ENCODE data around the gene CROCC.
"Not testable (repeated sequence)": the region's sequence is repeated elsewhere in the genome, so short reads cannot be mapped to it uniquely, and the experiment has no call there.

Gene CROCC

DNA sequence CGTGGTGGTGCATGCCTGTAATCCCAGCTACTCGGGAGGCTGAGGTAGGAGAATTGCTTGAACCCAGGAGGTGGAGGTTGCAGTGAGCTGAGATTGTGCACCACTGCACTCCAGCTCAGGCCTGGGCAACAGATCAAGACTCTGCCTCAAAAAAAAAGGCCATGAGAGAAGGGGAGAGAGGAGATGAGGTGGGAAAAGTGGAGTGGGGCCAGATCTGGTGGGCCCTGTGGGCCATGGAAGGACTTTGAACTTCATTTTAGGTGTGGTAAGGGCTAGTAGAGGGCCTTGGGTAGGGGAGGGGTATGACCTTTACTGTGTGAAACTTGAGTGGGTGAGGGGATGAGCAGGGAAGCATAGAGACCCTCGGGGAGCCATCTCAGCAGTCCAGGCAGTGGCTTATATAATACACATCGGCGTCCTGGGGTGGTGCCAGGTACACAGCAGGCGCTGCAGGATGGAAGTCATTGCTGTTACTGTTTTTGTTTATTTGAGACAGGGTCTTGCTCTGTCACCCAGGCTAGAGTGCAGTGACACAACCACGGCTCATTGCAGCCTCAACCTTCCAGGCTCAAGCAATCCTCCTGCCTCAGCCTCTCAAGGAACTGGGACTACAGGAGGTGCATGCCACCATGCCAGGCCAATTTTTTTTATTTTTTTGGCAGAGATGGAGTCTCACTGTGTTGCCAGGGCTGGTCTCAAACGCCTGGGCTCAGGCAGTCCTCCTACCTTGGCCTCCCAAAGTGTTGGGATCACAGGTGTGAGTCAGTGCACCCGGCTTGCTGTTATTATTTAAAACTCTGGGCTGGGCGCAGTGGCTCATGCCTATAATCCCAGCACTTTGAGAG, 5.5 kb upstream of the CROCC start:
- DNase-seq = not testable (repeated sequence)

DNA sequence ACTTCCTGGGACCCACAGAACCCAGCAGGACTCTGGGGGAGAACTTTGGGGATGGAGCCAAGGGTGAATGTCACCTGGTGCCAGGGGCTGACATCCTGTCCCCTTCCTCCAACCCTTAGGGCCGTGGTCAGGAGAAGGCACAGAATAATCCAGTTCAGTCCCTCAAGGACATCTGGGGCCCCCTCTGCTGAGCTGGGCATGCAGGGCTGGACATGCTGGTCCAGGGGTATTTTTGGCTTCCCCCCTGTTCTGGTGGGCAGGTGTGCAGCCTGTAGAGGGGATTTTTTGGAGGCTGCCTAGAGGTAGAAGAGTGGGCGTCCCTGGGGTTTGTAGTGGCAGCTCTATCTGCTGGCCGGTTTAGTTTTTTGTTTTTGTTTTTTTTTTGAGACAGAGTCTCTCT, 3.4 kb upstream of the CROCC start:
- no peak for DNase-seq

DNA sequence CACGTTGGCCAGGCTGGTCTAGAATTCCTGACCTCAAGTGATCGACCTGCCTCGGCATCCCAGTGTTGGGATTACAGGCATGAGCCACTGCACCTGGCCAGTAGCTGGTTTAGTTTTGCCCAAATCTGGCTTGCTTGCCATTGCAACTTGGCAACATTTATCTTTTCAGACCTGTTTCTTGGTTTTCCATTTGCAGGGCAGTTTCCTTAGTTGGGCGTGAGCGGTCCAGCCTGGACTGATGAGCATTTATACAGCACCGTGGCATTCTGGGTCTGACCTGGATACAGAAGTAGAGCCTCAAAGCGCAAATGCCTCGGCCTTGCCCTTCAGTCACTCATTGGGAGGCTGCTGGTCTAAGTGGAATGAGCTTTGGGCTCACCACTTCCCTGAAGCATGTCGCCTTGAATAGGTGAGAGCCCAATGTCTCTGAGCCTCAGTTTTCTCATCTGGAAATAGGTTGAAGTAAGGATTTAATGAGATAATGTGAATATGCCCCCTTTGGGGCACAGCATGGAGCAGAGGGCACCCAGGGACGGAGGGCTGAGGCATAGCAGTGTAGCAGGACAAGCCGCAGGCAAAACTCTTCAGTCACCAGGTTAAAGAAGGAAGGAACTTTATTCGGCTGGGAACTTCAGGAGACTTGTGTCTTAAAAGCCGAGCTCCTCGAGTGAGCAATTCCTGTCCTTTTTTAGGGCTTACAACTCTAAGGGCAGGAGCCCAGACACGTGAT, 2.6 kb upstream of the CROCC start:
- DNase-seq = not testable (repeated sequence)

DNA sequence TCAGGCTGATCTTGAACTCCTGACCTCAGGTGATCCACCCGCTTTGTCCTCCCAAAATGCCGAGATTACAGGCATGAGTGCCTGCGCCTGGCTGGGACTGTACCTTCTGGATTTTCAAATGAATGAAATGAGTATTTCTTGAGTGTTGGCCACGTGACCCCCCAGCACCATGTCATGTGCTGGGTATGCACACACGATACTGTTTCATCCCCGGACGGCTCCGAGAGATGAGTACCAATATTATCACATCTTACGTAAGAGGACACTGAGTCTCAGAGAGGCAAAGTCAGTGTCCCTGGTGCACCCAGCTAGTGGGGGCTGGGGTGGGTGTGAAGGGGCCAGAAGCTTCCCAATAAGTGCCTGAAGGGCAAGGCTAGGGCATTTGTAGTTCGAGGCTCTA, 780 bp upstream of the CROCC start:
- no peak for DNase-seq

DNA sequence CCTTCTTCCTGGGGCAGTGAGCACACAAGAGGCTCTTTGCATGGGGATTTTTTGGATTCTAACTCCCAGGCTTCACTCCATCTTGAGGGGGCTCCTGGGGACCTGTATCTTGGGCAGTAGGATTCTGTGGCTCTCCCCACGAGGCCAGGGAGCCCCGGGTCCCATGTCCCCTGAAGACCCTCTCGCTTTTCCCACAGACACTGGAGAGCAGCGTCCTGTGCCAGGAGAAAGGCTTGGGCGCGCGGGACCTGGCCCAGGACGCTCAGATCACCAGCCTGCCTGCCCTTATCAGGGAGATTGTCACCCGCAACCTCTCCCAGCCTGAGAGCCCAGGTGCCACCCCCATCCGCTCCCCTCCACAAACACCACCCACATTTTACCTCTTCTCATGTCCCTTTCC, 735 bp downstream of the CROCC start:
- DNase-seq = no peak

DNA sequence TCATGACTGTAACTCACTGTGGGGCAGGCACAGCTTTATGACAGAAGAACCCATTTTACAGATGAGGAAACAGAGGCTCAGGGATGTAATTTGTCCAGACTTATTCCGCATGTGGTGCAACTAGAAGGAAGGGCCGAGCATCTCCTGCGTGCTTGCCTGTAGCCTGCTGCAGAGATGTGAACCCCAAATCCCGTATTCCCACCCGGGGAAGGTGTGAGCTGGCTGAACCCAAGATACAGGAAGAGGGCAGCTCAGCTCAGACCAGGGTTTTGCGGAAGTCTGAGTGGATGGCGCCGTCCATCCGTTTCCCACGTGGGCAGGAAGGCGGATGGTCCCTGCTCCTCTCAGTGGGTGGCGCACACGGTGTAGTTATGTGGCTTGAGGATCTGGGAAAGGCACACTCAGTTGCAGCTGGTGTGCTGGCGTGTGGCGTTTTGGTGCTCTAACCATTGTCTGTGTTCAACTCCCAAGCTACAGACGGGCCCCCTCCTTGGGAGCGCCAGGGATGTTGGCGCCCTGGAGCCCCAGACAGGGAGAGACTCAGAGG, 1.2 kb downstream of the CROCC start:
- DNase-seq = no peak

DNA sequence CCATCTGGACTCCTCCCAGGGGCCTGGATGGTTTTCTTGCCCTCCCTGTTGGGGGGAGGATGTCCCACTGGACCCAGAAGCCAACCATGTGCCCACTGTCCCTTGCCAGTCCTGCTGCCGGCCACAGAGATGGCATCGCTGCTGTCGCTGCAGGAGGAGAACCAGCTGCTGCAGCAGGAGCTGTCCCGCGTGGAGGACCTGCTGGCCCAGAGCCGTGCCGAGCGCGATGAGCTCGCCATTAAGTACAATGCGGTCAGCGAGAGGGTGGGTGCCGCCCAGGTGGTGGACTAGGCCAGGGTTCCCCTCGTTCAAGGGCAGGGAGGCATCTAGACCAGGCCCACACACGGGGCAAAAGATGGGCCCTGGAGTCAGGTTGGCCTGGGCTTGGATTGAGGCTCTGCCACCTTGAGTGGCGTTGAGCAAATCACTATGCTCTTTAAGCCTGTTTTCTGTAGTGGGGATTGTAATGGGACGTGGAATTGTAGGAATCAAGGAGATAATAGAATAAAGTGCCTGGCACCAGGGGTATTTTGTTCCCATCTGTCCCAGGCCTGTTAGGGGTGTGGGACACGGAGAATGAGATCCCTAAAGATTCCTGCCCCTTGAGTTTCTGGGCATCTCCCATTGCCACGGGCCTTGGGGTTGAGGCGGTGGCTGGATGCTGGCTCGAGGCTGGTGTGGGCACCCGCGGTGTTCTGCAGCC, 2.6 kb downstream of the CROCC start:
- no peak for DNase-seq

DNA sequence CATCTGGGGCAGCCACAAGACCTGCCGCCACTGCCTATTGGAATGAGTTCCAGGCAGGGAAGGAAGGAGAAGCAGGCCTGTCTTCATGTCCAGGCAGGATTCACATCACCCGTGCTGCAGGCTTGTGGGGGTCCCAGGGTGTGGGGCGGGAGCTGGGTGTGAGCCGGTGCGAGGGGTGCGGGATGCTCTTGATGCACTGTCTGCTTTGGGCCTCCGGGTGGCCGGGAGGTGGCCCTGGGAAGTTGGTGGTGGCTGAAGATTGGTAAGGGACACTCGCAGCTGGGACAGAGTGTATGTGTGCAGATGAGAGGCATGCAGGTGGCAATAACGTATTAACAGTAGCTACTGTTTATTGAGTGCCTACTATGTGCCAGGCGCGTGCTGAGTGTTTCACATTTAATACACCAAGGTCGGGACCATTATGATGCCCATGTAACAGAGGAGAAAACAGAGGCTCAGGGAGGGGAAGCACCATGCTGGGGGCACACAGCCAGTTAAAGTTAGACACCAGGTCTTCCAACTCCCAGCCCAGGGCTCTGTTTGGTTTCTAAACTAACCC, 3.3 kb downstream of the CROCC start:
- DNase-seq = no peak

DNA sequence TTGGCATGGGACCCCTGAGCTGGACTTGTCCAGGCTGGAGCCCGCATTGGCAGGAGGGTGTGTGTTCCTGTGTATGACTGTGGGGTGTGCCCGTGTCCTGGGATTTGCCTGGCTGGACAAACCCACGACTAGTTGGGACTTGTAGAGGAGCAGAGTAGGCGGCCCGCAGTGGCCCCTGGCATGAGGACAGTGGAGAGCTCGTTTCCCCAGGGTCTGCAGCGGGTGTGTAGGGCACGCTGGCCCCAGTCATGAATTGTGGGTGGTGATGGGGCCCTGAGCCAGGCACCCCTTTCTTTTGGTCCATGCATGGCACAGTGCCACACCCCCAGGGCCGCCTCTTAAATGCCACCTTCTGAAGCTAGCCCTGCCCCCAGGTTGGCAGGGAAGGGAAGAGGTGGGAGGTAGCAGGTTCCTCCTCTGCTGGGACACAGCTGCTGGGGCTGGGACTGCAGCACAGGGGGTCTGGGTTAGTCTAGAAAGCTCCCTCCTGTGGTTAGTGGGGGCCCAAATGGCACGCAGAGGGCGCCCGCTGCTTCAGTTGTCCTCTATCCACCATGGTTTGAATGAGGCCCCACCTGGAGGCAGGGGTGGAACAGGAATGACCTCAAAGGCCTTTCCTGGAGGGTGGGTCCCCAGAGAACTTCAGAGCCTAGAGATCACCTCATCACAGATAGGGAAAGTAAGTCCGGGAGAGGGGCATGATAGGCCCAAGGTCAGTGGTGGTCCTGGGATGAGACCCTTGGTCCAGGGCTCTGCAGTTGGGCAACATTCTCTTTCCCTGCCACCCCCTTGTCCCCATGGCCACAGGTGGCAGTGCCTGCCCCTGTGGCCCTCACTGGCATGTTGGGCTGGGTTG, 4.1 kb downstream of the CROCC start:
- DNase-seq = no peak

DNA sequence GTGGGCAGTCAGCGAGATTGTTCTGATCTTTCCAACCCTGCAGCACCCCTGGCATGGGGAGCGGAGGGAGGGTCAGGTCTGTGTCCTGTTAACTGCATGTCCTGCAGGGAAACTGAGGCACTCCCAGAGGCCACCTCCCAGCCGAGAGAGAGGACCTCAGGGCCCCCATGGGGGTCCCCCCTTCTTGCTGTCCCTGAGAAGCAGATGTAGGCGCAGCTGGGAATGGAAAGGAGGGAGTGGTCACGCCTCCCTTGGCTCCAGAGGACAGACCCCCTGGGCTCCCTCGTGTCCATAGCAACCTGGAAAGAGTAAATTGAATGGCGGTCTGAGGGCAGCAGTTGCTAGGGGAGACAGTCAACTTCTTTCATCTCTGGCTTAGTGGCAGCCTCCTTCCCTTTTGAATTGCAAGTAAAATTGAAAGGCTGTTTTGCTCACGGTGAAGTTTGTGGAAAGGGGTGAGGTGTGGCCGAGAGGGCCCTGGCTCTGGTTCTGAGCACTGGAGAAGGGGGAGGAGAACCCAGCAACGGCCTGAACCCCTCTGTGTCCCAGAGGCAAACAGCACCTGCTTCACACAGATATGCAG, 4.9 kb downstream of the CROCC start:
- DNase-seq = no peak

DNA sequence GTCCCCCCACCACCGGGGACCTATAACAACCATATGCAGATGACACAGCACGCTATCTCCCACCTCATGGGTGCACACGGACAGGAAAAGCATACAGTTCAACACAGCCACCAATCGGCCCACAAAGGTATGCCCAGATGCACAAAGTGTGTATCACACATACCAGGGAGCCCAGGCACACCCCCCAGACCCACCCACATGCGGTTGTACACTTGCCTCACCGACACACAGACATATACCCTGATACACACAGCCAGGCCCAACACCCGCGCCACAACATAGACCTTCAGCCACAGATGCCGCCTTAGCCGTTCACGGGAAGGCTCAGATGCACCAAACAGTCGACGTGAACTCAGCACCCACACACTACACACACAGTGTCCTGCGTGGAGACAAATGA, 5.5 kb downstream of the CROCC start:
- no peak for DNase-seq

DNA sequence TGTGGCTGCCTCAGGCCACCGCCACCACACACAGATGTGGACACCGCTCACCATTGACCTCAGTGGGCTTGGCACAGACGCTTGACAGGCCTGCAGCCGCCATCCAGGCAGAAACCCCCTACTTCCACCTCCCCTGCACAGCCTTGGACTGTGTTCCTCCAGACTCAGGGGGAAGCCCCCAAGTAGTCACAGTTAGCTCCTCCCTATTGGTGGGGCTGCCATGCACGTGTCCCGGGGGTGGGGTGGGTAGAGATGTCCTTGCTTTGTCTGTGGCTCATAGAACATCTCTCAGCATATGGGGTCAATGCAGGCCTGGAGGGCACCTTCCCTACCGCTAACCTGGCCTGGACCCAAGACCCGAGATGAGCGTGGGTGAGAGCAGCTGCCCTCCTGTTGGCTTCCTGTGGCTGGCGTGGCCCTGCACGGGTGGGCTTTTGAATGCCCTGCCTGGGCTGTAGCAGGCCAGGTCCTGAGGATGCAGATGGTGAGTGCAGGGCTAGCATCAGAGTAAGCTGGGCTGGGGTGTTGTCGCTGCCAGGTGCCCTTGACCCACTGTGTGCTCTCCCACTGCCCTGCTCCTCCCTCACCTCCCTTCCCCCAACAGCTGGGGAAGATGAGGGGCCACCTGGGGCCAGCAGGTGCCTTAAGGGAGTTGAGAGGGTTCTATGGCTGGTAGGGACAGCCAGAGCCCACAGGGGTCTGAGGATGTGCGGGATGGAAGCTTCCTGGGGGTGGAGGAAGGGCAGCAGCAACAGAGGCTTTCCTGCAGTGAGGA, 6.2 kb downstream of the CROCC start:
- no peak for DNase-seq

DNA sequence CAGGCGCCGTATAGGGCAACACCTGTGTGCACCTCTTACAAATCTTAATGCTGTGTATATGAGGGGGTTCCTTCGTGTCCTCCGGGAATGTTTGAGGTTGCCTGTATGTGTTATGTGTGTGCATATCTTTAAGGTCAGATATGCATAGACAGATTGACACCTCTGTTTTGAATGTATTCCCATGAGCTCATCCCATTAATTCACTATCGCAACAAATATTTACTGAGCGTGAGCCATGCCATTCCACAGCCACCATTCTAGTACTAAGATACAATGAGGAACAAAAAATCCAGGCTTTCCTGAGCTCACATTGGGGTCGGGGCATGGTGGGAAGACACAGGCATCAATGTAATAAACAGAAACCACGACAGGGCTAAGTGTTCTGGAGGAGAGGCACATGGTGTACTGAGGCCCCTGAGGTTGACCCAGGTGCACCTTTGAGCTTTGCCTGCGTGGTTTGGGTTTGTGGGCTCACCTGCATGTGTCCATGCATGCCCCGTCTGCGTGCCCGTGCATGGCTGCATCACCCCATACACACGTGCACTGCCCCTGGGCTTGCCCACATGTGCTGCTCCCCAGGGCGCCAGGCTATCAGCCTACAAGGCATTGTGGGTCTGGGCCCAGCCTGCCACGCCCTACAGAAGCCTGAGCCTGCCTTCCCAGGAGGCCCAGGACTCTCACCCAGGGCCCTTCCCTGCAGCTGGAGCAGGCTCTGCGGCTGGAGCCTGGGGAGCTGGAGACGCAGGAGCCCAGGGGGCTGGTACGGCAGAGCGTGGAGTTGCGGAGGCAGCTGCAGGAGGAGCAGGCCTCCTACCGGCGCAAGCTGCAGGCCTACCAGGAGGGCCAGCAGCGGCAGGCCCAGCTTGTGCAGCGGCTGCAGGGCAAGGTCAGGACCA, 7.7 kb downstream of the CROCC start:
- not testable (repeated sequence) for DNase-seq

DNA sequence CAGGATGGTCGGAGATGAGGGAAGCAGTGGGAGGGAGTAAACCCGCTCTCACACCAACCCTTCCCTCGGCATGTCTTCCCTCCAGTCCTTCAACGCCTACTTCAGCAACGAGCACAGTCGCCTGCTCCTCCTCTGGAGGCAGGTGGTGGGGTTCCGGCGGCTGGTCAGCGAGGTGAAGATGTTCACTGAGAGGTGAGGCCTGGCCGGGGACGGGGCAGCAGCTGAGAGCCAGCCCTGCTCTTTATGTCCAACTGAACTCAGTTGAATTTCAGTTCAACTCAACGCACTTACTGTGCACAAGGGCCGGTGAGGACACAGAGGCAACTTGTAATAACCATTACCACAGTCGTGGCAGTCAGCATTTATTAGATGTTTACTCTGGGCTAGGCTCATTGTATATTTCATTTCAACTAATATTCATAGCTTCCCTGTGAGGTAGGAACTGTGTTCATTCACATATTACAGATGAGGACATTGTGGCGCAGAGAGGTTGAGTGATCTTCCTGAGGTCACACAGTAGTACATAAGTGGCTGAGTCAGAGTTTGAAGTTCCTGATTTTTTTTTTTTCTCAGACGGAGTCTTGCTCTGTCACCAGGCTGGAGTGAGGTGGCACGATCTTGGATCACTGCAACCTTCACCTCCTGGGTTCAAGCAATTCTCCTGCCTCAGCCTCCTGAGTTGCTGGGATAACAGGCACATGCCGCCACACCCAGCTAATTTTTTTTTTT, 9.6 kb downstream of the CROCC start:
- DNase-seq = not testable (repeated sequence)

DNA sequence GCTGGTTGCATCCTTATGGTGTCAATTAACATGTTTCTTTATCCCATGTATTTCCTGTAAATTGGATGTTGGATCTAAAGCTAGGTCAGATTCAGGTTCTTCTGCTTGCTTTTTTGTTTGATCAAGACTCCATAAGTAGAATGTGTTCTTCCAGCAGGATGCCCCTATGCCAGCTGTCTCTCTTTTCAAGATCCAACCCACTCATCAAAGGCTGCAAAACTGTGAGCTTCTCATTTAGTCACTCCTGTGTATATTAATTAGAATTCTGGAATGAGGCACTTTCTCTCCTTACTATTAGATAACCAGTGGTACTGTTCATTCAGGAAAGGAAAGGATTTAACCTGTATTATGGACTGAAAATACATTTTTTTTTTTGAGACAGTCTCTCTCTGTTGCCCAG, 12.2 kb downstream of the CROCC start:
- DNase-seq = not testable (repeated sequence)

DNA sequence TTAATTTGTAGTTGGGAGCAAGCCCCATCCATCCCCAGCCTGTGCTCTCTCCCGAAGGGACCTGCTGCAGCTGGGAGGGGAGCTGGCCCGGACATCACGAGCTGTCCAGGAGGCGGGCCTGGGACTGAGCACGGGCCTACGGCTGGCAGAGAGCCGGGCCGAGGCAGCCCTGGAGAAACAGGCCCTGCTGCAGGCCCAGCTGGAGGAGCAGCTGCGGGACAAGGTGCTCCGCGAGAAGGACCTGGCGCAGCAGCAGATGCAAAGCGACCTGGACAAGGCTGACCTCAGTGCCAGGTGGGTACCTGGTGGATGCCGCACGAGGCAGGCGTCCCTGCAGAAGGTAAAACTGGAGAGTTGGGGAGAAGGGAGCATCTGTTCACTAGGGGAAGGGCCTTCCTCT, 14.8 kb downstream of the CROCC start:
- not testable (repeated sequence) for DNase-seq

DNA sequence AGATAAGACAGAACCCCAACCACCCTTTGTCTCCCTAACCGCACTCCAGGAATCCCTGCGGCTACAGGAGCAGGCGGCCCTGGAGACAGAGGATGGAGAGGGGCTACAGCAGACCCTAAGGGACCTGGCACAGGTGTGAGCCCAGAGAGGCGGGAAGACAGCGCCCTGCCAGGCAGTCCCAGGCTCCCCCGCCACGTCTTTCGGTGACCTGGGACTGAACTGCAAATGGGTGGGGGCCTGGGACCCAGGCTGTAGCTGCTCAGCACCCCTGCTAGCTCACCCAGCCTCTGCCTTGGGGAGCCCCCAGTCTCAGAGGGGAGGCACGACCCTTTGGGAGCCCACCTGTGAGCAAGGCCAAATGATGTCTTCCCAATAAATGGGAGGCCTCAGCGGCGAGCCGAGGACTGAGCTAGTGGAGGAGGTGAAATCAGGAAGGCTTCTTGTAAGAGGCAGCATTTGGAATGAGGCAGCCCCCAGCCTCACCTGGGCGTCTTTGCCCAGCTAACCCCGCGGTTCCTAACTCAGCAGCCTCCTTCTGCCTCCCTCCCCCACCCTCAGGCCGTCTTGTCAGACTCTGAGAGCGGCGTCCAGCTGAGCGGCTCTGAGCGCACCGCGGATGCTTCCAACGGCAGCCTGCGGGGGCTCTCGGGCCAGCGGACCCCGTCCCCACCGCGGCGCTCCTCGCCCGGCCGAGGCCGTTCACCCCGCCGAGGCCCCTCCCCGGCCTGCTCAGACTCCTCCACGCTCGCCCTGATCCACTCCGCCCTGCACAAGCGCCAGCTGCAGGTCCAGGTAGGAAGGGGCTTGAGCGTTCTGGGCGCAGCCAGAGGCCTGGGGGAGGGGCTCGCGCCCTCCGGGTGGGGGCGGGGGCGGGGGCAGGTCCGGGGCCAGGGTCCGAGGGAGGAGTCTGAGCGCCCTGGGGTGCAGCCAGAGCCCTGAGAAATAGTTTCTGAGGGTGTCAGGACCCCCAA, 16.9 kb downstream of the CROCC start:
- no peak for DNase-seq
